ENCODE data around the gene GID8. TPM values are rescaled to one million over a fixed set of nuclear protein-coding genes. Genes with fewer than 3 reads are reported as not detected.

GID8 gene
- total RNA-seq, 4 donors from 2014 or later: 30.4 to 57.0 (median 45.1) TPM

DNA sequence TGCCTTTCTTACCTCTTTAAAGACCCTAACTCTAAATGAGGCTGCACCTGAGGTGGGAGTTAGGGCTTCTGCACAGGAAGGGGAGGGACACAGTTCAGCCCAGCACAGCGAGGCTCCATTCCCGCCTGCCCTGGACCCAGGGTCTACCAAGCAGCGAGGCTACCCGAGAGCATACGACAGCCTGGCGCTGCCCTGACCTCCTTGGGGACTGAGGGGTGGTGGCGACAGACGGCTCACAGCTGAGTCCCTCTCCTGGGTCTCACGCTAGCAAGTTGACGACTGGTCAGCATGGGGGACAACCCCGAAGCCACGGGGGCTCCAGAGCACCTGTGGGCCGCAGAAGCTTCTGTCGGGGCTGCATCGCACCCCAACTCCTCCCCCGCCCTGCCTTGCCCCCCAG lies 38.9 kb downstream of the GID8 start:
- Histone ChIP-seq H3K4me1 (peaks cover 19% of the 10 kb centered on the region), H3K36me3 (no peaks in the 10 kb centered on the region), H3K9me3 (no peaks in the 10 kb centered on the region), H3K27me3 (peaks cover 95% of the 10 kb centered on the region), H3K4me3 (no peak overlapping the region), H3K27ac (no peak overlapping the region)
- TF ChIP-seq EP300 (IDR thresholded peaks at IDR 0.05): no peak
- TF ChIP-seq CTCF (IDR thresholded peaks at IDR 0.05): no peak
- TF ChIP-seq POLR2A (IDR thresholded peaks at IDR 0.05): no peak
- TF ChIP-seq POLR2AphosphoS5 (IDR thresholded peaks at IDR 0.05): no peak
- DNase-seq (ENCODE audit: low spot score in 2 of 2): no peak
- 100% methylated on average over 1 of the region's 16 CpGs for WGBS

- no peaks in the 10 kb centered on the region for H3K9me3 ChIP-seq
- TF ChIP-seq EP300 (IDR thresholded peaks at IDR 0.05) (no peak), CTCF (IDR thresholded peaks at IDR 0.05) (no peak), POLR2A (IDR thresholded peaks at IDR 0.05) (no peak), POLR2AphosphoS5 (IDR thresholded peaks at IDR 0.05) (no peak)
- no peak overlapping the region for H3K27ac ChIP-seq
- no peaks in the 10 kb centered on the region for H3K36me3 ChIP-seq
- H3K4me3 ChIP-seq: no peak overlapping the region
- WGBS: 54% methylated on average over 31 of the region's 38 CpGs
- DNase-seq (ENCODE audit: low spot score in 2 of 2): no peak
- H3K4me1 ChIP-seq: peaks cover 14% of the 10 kb centered on the region
- H3K27me3 ChIP-seq: peaks cover 100% of the 10 kb centered on the region
Observed at GRCh38 chr20:62977613-62978560, 39.9 kb downstream of the GID8 start.

DNA sequence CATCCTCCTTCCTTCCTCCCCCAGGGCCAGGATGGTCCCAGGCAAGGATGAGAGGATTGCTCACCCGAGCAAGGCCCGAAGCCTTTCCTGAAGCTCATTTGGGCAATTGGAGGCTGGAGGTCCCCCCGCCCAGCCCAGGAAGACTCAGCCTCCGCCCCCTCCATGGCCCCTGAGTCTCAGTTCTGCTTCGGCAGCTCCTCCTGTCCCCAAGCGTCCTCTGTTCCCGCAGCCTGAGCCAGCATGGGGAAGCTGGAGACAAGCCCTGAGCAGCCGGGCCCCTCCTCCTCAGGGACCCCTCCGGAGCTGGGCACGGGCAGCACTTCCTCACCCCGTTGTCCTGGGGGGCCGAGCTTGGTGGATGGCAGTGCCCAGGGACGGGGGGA lies 40.6 kb downstream of the GID8 start:
- Histone ChIP-seq H3K4me3 (no peak overlapping the region), H3K27ac (no peak overlapping the region), H3K4me1 (peaks cover 9% of the 10 kb centered on the region), H3K36me3 (no peaks in the 10 kb centered on the region), H3K9me3 (no peaks in the 10 kb centered on the region), H3K27me3 (peaks cover 100% of the 10 kb centered on the region)
- TF ChIP-seq POLR2AphosphoS5 (IDR thresholded peaks at IDR 0.05) (no peak), EP300 (IDR thresholded peaks at IDR 0.05) (no peak), POLR2A (IDR thresholded peaks at IDR 0.05) (no peak)
- no peak for DNase-seq (ENCODE audit: low spot score in 2 of 2)
- WGBS: 70% methylated on average over 2 of the region's 13 CpGs

- H3K27ac ChIP-seq: no peak overlapping the region
- H3K4me3 ChIP-seq: no peak overlapping the region
- 58% methylated on average over 3 of the region's 14 CpGs for WGBS
- DNase-seq (ENCODE audit: low spot score in 2 of 2): no peak
- peaks cover 100% of the 10 kb centered on the region for H3K27me3 ChIP-seq
- peaks cover 9% of the 10 kb centered on the region for H3K4me1 ChIP-seq
- TF ChIP-seq CTCF (IDR thresholded peaks at IDR 0.05) (no peak), POLR2A (IDR thresholded peaks at IDR 0.05) (no peak), EP300 (IDR thresholded peaks at IDR 0.05) (no peak), POLR2AphosphoS5 (IDR thresholded peaks at IDR 0.05) (no peak)
- H3K36me3 ChIP-seq: no peaks in the 10 kb centered on the region
- no peaks in the 10 kb centered on the region for H3K9me3 ChIP-seq
Observed at GRCh38 chr20:62979310-62979709, 41.4 kb downstream of the GID8 start.

DNA sequence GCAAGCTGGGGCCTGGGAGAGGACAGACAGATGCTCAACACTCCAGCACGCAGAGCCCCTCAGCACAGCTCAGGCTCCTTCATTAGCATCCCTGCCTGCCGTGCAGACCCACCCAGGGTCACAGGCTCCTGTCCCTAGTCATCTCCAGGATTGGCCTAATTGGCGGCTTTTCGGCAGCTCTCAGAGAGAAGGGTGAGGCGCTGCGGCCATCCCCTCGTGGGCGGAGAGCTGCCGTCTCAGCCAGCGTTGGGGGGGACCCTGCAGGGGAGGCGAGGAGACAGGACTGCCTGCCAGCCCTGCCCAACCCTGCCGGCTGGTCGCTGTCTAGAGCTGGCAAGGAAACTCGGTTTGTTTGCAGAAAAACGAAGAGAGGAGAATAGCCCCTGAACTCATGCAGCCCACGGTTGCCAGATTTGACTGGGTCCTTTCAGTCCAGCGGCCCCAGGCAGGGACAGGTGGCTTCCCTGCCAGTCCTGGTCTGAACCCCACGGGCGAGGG lies 42.0 kb downstream of the GID8 start:
- TF ChIP-seq CTCF (IDR thresholded peaks at IDR 0.05) (no peak), EP300 (IDR thresholded peaks at IDR 0.05) (no peak), POLR2A (IDR thresholded peaks at IDR 0.05) (no peak), POLR2AphosphoS5 (IDR thresholded peaks at IDR 0.05) (no peak)
- no peak overlapping the region for H3K27ac ChIP-seq
- DNase-seq (ENCODE audit: low spot score in 2 of 2): no peak
- no peak overlapping the region for H3K4me3 ChIP-seq
- peaks cover 9% of the 10 kb centered on the region for H3K4me1 ChIP-seq
- H3K9me3 ChIP-seq: no peaks in the 10 kb centered on the region
- no peaks in the 10 kb centered on the region for H3K36me3 ChIP-seq
- peaks cover 100% of the 10 kb centered on the region for H3K27me3 ChIP-seq
- WGBS: 17% methylated on average over 12 of the region's 19 CpGs
